Measurements from ENCODE around the gene LCP2. TPM values are rescaled to one million over a fixed set of nuclear protein-coding genes. Genes with fewer than 3 reads are reported as not detected.

Gene LCP2
- total and polyA plus RNA-seq, 2 of the 4 experiments (the other 2 are of a cell fraction) = not detected

GRCh38 chr5:170280011-170280493, 17.5 kb downstream of the LCP2 start:
- Histone ChIP-seq H3K4me1 (ENCODE audit: control insufficient read depth, insufficient read depth, low read length) (no peaks in the 10 kb centered on the region), H3K9ac (ENCODE audit: low read depth, low read length) (no peak overlapping the region), H3K4me2 (ENCODE audit: low read depth, low read length) (no peak overlapping the region), H3K14ac (replicated peaks; ENCODE audit: low read depth, low read length) (no peak overlapping the region), H3K36me3 (ENCODE audit: control insufficient read depth, insufficient read depth, low read length) (no peaks in the 10 kb centered on the region), H3K27me3 (ENCODE audit: control insufficient read depth, insufficient read depth, low read length) (no peaks in the 10 kb centered on the region), H3K18ac (ENCODE audit: low read depth, low read length) (no peak overlapping the region), H4K91ac (ENCODE audit: insufficient read depth, low read depth, low read length) (no peak overlapping the region), H2AFZ (replicated peaks; ENCODE audit: low read length, poor library complexity) (no peak overlapping the region), H2BK120ac (ENCODE audit: low read depth, low read length) (no peak overlapping the region), H3K4ac (ENCODE audit: low read depth, low read length) (no peak overlapping the region), H4K5ac (ENCODE audit: low read depth, low read length) (no peak overlapping the region), H2AK5ac (ENCODE audit: low read depth, low read length) (no peak overlapping the region), H2BK5ac (ENCODE audit: low read depth, low read length, poor library complexity, severe bottlenecking) (no peak overlapping the region), H3K23ac (ENCODE audit: low read depth, low read length) (no peak overlapping the region), H3K4me3 (ENCODE audit: insufficient read depth, low read depth, low read length) (no peak overlapping the region), H2BK15ac (ENCODE audit: low read depth, low read length) (no peak overlapping the region), H3K9me1 (ENCODE audit: insufficient read depth, low read length) (no peaks in the 10 kb centered on the region), H3K27ac (ENCODE audit: insufficient read depth, low read length) (no peak overlapping the region), H2BK20ac (ENCODE audit: low read depth, low read length) (no peak overlapping the region), H3K79me1 (ENCODE audit: low read depth in 1 of 2, low read length in 2 of 2) (no peaks in the 10 kb centered on the region), H4K8ac (ENCODE audit: low read depth in 2 of 2, low read length in 2 of 2) (no peak overlapping the region), H3K9me3 (ENCODE audit: control insufficient read depth, insufficient read depth, low read length) (no peaks in the 10 kb centered on the region), H4K20me1 (ENCODE audit: insufficient read depth, low read length) (no peaks in the 10 kb centered on the region), H3K56ac (ENCODE audit: extremely low read depth, insufficient read depth, low read length) (no peak overlapping the region), H2AK9ac (replicated peaks; ENCODE audit: low read depth, low read length, poor library complexity) (no peak overlapping the region)
- intact Hi-C loops (cut with micrococcal nuclease) (no loop called here), dilution Hi-C loops (cut with HindIII; ENCODE audit: low sequenced_read_pairs, unreplicated experiment) (no loop called here), in situ Hi-C loops (cut with MboI; ENCODE audit: low sequenced_read_pairs) (no loop called here)
- DNase-seq (no peak), ATAC-seq (ENCODE audit: low read depth) (no peak)
- CTCF ChIA-PET = interaction anchor here (0.8 kb wide), 1 partner anchor 146 kb away, joined by 5 read pairs; no protein-coding TSS in a partner anchor
- TF ChIP-seq ELK1 (IDR thresholded peaks at IDR 0.05; ENCODE audit: borderline replicate concordance, low read depth, low read length) (no peak), BHLHE40 (IDR thresholded peaks at IDR 0.05; ENCODE audit: low read depth, low read length) (no peak), NFE2L2 (IDR thresholded peaks at IDR 0.05; ENCODE audit: low read depth, low read length) (no peak)
- POLR2A ChIA-PET (ENCODE audit: unreplicated experiment) = no interaction called here
- BruUV-seq (replicated peaks) = no TSS peak
- 38% methylated on average over 4 of the region's 6 CpGs; no CpG with 5 or more reads in 1 of the 2 experiments for WGBS, 2 experiments (ENCODE audit: extremely low coverage in 2 of 2, insufficient read length in 1 of 2)
